GM06990 (cell line): Measurements from ENCODE around the gene SPTBN1.
"Not testable (repeated sequence)": the region's sequence is repeated elsewhere in the genome, so short reads cannot be mapped to it uniquely, and the experiment has no call there.

Experiments
- DNase-seq: peaks from one replicate; pipeline ENCODE4 v3.0.0-alpha.2; 2011; ENCODE audit not compliant: insufficient read length; ENCODE audit errors: extremely low read depth
- H3K27me3 ChIP-seq: replicated peaks from 2 replicates; pipeline ENCODE4 v1.6.0; 2011; ENCODE audit warnings: low read length; ENCODE audit not compliant: control insufficient read depth, insufficient read depth
- H3K36me3 ChIP-seq: 2 replicates; pipeline ENCODE4 v1.5.1; 2011; ENCODE audit warnings: low read length; ENCODE audit not compliant: control insufficient read depth, insufficient read depth
- H3K4me3 ChIP-seq: replicated peaks from 2 replicates; pipeline ENCODE4 v1.5.1; 2011; ENCODE audit warnings: low read depth, mild to moderate bottlenecking, control low read depth, low read length
- CTCF ChIP-seq: IDR thresholded peaks from 2 replicates; pipeline ENCODE4 v1.5.1; 2011; ENCODE audit warnings: low read length, control low read depth, mild to moderate bottlenecking, inconsistent platforms; ENCODE audit not compliant: insufficient read depth, poor library complexity, severe bottlenecking

SPTBN1 gene

GRCh38 chr2:54528311-54528955 lies 72.3 kb downstream of the SPTBN1 start:
- Histone ChIP-seq H3K4me3 (no peak overlapping the region), H3K36me3 (no peaks in the 10 kb centered on the region), H3K27me3 (no peaks in the 10 kb centered on the region)
- DNase-seq = no peak
- no peak for TF ChIP-seq CTCF

DNA sequence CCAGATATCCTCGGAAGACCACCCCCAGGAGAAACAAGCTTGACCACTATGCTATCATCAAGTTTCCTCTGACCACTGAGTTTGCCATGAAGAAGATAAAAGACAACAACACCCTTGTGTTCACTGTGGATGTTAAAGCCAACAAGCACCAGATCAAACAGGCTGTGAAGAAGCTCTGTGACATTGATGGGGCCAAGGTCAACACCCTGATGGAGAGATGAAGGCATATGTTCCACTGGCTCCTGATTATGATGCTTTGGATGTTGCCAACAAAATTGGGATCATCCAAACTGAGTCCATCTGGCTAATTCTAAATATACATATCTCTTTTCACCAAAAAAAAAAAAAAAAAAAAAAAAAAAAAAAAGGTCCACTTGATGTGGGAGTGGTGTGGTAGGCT lies 73.4 kb downstream of the SPTBN1 start:
- H3K4me3 ChIP-seq, DNase-seq, H3K36me3 ChIP-seq, H3K27me3 ChIP-seq: not testable (repeated sequence)

- no peak for TF ChIP-seq CTCF
- Histone ChIP-seq H3K27me3 (no peaks in the 10 kb centered on the region), H3K4me3 (no peak overlapping the region), H3K36me3 (no peaks in the 10 kb centered on the region)
- peak; percentile 45 for DNase-seq
These were observed 73.8 kb downstream of the SPTBN1 start for GRCh38 chr2:54529935-54530334.

GRCh38 chr2:54531558-54531957 lies 75.4 kb downstream of the SPTBN1 start:
- DNase-seq = no peak
- H3K4me3 ChIP-seq = no peak overlapping the region
- no peaks in the 10 kb centered on the region for H3K36me3 ChIP-seq
- H3K27me3 ChIP-seq = no peaks in the 10 kb centered on the region
- no peak for TF ChIP-seq CTCF

GRCh38 chr2:54534221-54534620 lies 78.1 kb downstream of the SPTBN1 start:
- no peak for TF ChIP-seq CTCF
- Histone ChIP-seq H3K27me3 (no peaks in the 10 kb centered on the region), H3K36me3 (no peaks in the 10 kb centered on the region), H3K4me3 (no peak overlapping the region)
- no peak for DNase-seq

DNA sequence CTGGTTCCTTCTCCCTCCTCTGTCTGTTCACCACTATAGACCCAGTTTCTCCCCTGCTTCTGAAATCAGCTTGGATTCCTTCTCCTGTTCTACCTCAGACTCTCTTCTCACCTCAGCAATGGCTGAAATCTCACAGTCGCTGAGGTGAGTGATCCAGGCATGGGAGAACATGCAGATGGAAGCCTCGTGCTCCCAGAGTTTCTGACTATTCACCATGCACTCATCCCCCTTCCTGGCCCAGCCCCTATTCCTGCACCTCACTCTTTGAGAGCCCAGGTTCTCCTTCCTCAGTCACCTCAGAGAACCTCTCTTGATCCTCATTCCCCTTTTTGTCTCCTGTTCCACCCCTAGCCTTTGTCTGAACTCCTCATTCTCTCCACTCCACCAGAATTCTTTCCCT lies 78.5 kb downstream of the SPTBN1 start:
- H3K36me3 ChIP-seq = no peaks in the 10 kb centered on the region
- no peak for DNase-seq
- no peaks in the 10 kb centered on the region for H3K27me3 ChIP-seq
- no peak for TF ChIP-seq CTCF
- H3K4me3 ChIP-seq = no peak overlapping the region
